A673 (cell line): ENCODE data around the gene COMT. TPM values are rescaled to one million over a fixed set of nuclear protein-coding genes. Genes with fewer than 3 reads are reported as not detected.

Source experiments
- BruUV-seq: library from RNA; stranded (reverse); fragments of 400-500 nt; replicated peaks from 2 replicates; lab custom pipeline; 2021; lab: Mats Ljungman, UMichigan
- CTCF ChIA-PET: fragments of 300-600 bp; sonication (Branson Sonifier 250); formaldehyde crosslinking; loops from one replicate; lab custom pipeline; 2022; ENCODE audit warnings: antibody characterized with exemption; lab: Charles Lee
- POLR2A ChIA-PET: fragments of 300-600 bp; sonication (Branson Sonifier 250); formaldehyde crosslinking; loops from one replicate; lab custom pipeline; 2022; ENCODE audit warnings: antibody characterized with exemption; ENCODE audit not compliant: low non-redundant PET; lab: Charles Lee
- DNase-seq: peaks from one replicate; pipeline ENCODE4 v3.0.0-alpha.2; 2015; ENCODE audit warnings: low spot score
- H3K27ac ChIP-seq: fragments of 200-600 bp; sonication (generic); 2 replicates; pipeline ENCODE4 v1.5.1; 2016; ENCODE audit warnings: mixed run types, low read depth, mild to moderate bottlenecking, mixed read lengths, antibody characterized with exemption, low read length; ENCODE audit not compliant: poor library complexity, severe bottlenecking
- H3K27me3 ChIP-seq: fragments of 200-600 bp; sonication (generic); replicated peaks from 2 replicates; pipeline ENCODE4 v1.6.1; 2017; ENCODE audit warnings: mixed run types, low read depth, mild to moderate bottlenecking, mixed read lengths, antibody characterized with exemption, low read length; ENCODE audit not compliant: insufficient read depth, poor library complexity
- H3K36me3 ChIP-seq: fragments of 200-600 bp; sonication (generic); 2 replicates; pipeline ENCODE4 v1.6.1; 2016; ENCODE audit warnings: mixed run types, mild to moderate bottlenecking, mixed read lengths, antibody characterized with exemption, low read length; ENCODE audit not compliant: insufficient read depth, poor library complexity, severe bottlenecking
- H3K4me1 ChIP-seq: fragments of 200-600 bp; sonication (generic); 2 replicates; pipeline ENCODE4 v1.6.1; 2017; ENCODE audit warnings: mixed run types, mild to moderate bottlenecking, mixed read lengths, antibody characterized with exemption, low read length; ENCODE audit not compliant: insufficient read depth, poor library complexity, severe bottlenecking
- H3K4me3 ChIP-seq: fragments of 200-600 bp; sonication (generic); 2 replicates; pipeline ENCODE4 v1.5.1; 2016; ENCODE audit warnings: low read depth, mixed run types, mild to moderate bottlenecking, mixed read lengths, low read length; ENCODE audit not compliant: poor library complexity, severe bottlenecking
- H3K9me3 ChIP-seq: fragments of 200-600 bp; sonication (generic); 2 replicates; pipeline ENCODE4 v1.6.1; 2016; ENCODE audit warnings: mixed run types, low read depth, mild to moderate bottlenecking, mixed read lengths, antibody characterized with exemption, low read length; ENCODE audit not compliant: poor library complexity, severe bottlenecking
- EZH2 ChIP-seq: fragments of 200-600 bp; sonication (generic); IDR thresholded peaks from 2 replicates; pipeline ENCODE4 v1.6.1; 2017; ENCODE audit warnings: borderline replicate concordance, low read depth, mild to moderate bottlenecking, mixed read lengths, antibody characterized with exemption, low read length; ENCODE audit not compliant: poor library complexity, severe bottlenecking
- intact Hi-C: fragments of 100-400 bp; cut with micrococcal nuclease; formaldehyde crosslinking; loops from one replicate; pipeline ENCODE4 v1.10.0; 2022; ENCODE audit not compliant: unreplicated experiment
- total RNA-seq: library from RNA; stranded (reverse); gene quantifications from 2 replicates; pipeline ENCODE4 v1.2.3, GENCODE V29; 2021
- TF ChIP-seq, protein P1 (sequence below): fragments of 300-800, 200-600 bp; sonication (generic); conservative IDR thresholded peaks from 2 replicates; pipeline ENCODE4 v1.5.1; 2017; ENCODE audit warnings: low read depth, mild to moderate bottlenecking, antibody characterized with exemption, low read length, moderate library complexity, mixed read lengths

COMT gene
- total RNA-seq, 1 experiment from 2014 or later: 87.8 TPM

- Histone ChIP-seq H3K27me3 (no peaks in the 10 kb centered on the region), H3K36me3 (peaks cover 13% of the 10 kb centered on the region), H3K9me3 (no peaks in the 10 kb centered on the region), H3K27ac (no peak overlapping the region), H3K4me3 (no peak overlapping the region), H3K4me1 (no peaks in the 10 kb centered on the region)
- POLR2A ChIA-PET: no interaction called here
- TF ChIP-seq, protein P1, sequence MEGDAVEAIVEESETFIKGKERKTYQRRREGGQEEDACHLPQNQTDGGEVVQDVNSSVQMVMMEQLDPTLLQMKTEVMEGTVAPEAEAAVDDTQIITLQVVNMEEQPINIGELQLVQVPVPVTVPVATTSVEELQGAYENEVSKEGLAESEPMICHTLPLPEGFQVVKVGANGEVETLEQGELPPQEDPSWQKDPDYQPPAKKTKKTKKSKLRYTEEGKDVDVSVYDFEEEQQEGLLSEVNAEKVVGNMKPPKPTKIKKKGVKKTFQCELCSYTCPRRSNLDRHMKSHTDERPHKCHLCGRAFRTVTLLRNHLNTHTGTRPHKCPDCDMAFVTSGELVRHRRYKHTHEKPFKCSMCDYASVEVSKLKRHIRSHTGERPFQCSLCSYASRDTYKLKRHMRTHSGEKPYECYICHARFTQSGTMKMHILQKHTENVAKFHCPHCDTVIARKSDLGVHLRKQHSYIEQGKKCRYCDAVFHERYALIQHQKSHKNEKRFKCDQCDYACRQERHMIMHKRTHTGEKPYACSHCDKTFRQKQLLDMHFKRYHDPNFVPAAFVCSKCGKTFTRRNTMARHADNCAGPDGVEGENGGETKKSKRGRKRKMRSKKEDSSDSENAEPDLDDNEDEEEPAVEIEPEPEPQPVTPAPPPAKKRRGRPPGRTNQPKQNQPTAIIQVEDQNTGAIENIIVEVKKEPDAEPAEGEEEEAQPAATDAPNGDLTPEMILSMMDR: no peak
- DNase-seq: no peak
- intact Hi-C loops: no loop called here
- BruUV-seq: no TSS peak
- CTCF ChIA-PET: no interaction called here
Observed at GRCh38 chr22:19917389-19918138, 24.0 kb upstream of the COMT start.

DNA sequence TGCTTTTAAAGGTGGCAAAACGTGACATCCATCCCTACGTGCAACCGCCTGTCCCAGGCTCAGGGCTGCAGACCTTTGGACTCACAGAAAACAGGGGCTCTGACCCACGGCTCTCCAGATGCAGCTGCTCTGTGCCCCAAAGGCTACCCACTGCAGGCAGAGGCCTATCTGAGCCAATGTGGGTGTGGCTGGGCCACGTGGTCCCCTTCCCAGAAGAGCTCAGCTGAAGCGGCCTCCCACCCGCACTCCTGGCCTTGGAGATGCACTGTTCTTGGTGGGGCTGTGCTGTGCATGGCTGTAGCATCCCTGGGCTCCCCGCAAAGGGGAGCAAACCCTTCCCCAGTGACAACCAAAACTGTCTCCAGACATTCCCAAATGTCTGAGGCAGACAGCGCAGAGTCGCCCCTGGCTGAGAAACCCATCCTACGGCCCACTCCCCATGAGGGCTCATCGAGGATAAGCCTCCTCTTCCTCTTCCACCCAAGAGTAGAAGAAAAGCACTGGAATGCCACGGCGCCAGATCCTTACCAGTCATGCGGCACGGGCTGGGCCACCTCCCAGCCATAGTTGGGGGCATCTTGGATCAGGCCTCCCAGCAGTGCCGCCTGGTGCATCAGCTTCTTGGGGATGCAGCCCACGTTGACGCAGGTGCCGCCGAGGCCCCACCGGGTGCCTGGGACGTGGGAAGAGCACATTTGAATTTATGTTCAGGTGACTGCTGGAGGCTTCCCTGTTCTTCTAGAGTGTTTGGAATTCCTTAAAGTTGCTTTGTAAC, 23.1 kb upstream of the COMT start:
- ChIA-PET POLR2A (no interaction called here), CTCF (no interaction called here)
- no peaks in the 10 kb centered on the region for H3K4me1 ChIP-seq
- peaks cover 13% of the 10 kb centered on the region for H3K36me3 ChIP-seq
- intact Hi-C loops: no loop called here
- DNase-seq: no peak
- no TSS peak for BruUV-seq
- TF ChIP-seq EZH2: no peak
- TF ChIP-seq, protein P1: no peak
- H3K27ac ChIP-seq: no peak overlapping the region
- H3K4me3 ChIP-seq: no peak overlapping the region
- no peaks in the 10 kb centered on the region for H3K27me3 ChIP-seq
- no peaks in the 10 kb centered on the region for H3K9me3 ChIP-seq

- POLR2A ChIA-PET: no interaction called here
- TF ChIP-seq EZH2: no peak
- TF ChIP-seq, protein P1: no peak
- H3K36me3 ChIP-seq: peaks cover 3% of the 10 kb centered on the region
- no peak overlapping the region for H3K27ac ChIP-seq
- H3K9me3 ChIP-seq: no peaks in the 10 kb centered on the region
- H3K4me3 ChIP-seq: no peak overlapping the region
- no TSS peak for BruUV-seq
- CTCF ChIA-PET: interaction anchor here (0.6 kb wide), 1 partner anchor 537 kb away, joined by 3 read pairs; no protein-coding TSS in a partner anchor
- intact Hi-C loops: no loop called here
- no peaks in the 10 kb centered on the region for H3K4me1 ChIP-seq
- no peaks in the 10 kb centered on the region for H3K27me3 ChIP-seq
- no peak for DNase-seq
Observed at GRCh38 chr22:19919701-19920363, 21.7 kb upstream of the COMT start.
